Islet of Langerhans (tissue), 1 donor: ENCODE measurements around the gene TMEM72.

ENCODE experiments used
- FAIRE-seq: peaks from one replicate; lab custom pipeline; 2011; peaks lifted over from hg19 to GRCh38; lab: Jason Lieb, UNC

TMEM72 gene

GRCh38 chr10:44968091-44968490, 57.0 kb downstream of the TMEM72 start:
- no peak for FAIRE-seq

GRCh38 chr10:44968500-44969400, 57.6 kb downstream of the TMEM72 start:
- no peak for FAIRE-seq

GRCh38 chr10:44969854-44970253, 58.7 kb downstream of the TMEM72 start:
- no peak for FAIRE-seq

DNA sequence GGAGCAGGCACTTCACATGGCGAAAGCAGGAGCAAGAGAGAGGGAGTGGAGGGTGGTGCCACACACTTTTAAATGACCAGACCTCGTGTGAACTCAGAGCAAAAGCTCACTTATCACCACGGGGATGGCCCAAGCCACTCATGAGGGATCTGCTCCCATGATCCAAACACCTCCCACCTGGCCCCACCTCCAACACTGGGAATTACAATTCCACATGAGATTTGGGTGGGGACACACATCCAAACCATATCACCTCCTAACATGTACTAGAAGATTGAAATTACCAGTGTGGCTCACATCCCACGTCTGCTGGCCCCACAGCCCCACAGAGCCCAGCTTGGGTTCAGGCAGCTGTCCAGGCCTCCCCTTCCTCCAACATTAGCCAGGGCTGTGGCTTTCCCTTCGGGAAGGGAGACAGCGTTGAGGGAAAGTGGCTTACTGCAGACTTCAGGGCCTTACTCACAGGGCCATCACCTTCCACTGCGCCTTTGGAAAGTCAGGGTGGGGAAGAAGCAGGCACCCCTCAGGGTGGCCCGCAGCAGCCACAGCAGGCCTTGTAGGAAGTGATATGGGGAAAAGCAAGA, 59.8 kb downstream of the TMEM72 start:
- FAIRE-seq: no peak

DNA sequence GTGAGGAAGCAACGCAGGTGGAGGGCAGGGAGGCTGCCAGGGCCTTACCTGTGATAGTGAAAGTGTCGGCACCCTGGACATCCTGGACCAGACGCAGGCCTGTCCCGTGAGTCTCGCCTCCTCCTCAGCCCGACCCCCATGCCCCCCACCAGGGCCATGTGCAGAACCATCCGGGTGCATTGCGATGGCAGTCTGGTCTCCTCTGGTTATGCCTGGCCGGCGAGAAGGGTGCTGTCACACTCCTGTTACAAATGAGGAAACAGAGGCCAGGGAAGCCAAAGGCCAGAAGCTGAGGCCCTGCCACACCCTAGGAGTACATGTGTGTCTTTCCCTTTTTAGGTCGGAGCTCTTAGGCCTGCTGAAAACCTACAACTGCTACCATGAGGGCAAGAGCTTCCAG, 60.3 kb downstream of the TMEM72 start:
- FAIRE-seq: no peak

- no peak for FAIRE-seq
Measured at GRCh38 chr10:44971935-44972757, 61.0 kb downstream of the TMEM72 start.

GRCh38 chr10:44972874-44973306, 61.8 kb downstream of the TMEM72 start:
- FAIRE-seq: no peak

DNA sequence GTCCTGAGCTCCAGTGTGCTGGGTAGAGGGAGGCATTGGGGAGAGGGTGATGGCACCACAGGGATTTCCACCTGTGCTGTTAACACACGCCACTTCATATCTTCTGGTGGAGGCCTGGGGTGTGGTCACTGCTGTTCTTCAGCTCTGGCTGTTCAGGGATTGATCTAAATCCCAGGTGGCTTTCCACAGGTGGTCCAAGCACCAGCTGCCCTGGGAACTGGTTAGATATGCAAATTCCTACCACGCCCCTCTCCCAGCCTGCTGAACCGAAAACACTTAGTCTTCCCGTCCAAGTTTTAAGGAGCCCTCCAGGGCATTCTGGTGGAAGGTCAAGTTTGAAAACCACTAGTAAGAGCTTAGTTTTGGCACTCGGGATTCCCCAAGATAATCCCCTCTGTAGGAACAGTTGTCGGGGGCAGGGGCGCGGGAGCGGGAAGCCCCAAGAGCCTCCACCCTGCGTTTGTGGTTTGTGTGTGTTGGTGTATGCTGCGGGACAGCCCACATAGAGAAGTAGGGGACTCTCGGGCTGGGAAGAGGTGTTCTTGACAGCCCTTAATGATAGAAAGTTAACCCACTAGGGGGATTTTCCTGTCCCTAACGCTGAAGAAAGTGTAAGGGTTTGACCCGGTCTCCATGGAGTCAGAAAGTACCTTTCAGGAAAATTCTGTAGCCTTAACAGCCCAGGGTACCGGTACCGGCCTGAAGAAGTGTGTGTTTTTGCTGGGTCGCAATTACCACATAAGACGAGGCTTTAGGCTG, 62.4 kb downstream of the TMEM72 start:
- FAIRE-seq: no peak

DNA sequence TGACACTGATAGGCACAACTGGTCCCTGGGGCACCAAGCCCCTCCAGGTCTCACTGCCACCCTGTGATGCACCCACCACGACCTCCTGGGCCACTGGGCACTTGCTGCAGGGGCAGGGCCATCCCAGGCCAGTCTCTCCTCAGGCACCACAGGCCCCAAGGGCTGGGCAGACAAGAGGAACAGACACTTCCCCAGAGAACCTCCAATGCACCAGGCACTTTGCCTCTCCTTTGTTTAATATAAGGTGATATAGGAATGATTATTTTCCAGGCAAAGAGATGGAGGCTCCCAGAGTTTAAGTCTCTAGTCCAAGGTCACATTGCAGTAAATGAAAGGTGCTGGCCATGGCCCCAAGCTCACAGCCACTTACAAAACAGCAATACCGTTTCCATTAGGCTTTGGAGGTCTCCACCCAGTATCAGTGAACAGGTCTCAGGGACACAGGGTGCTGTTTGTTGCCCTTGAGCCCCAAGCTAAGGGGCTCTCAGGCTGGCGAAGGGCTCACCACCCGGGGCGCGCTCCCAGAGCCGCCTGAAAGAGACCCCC, 63.0 kb downstream of the TMEM72 start:
- FAIRE-seq: no peak

- no peak for FAIRE-seq
Measured at GRCh38 chr10:44974628-44975430, 63.7 kb downstream of the TMEM72 start.

GRCh38 chr10:44975431-44976331, 64.5 kb downstream of the TMEM72 start:
- FAIRE-seq: no peak

GRCh38 chr10:44976352-44977198, 65.4 kb downstream of the TMEM72 start:
- no peak for FAIRE-seq

GRCh38 chr10:44977287-44978212, 66.4 kb downstream of the TMEM72 start:
- FAIRE-seq: no peak

DNA sequence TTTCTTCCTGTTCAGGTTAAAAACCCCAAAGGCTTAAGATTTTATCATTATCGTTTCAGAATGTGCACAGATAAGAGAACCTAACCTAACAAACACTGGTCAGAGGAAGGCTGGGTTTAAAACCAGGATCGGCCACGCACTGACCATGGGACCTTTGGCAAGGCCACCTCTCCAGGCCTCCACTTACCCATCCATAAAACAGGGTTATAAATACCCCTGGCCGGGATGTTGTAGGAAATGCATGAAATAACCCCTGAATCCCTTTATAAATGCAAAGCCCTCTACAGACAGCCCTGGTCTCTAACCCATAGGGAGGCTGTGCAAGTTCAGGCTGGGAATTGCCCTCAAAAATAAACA, 67.1 kb downstream of the TMEM72 start:
- no peak for FAIRE-seq

GRCh38 chr10:44978570-44979280, 67.6 kb downstream of the TMEM72 start, which contains the start of gene DEPP1:
Gene DEPP1, minus strand, starts transcription at chr10:44978809. Its CDS starts 779 bp downstream, at chr10:44978030.
- peak; percentile 93 for FAIRE-seq

- FAIRE-seq: no peak
Measured at GRCh38 chr10:44979281-44980191, 68.4 kb downstream of the TMEM72 start.
